Rectal smooth muscle tissue (tissue), 1 donor: ENCODE data around the gene CATSPER4.

ENCODE experiments used
- H3K27ac ChIP-seq: one replicate; pipeline ENCODE4 v1.7.0; 2013; ENCODE audit warnings: low read depth, low read length, inconsistent platforms
- H3K27me3 ChIP-seq: one replicate; pipeline ENCODE4 v1.7.0; 2013; ENCODE audit warnings: low read length; ENCODE audit not compliant: control insufficient read depth, insufficient read depth
- H3K36me3 ChIP-seq: one replicate; pipeline ENCODE4 v1.7.0; 2013; ENCODE audit warnings: low read length; ENCODE audit not compliant: control insufficient read depth, insufficient read depth
- H3K4me1 ChIP-seq: one replicate; pipeline ENCODE4 v1.7.0; 2013; ENCODE audit warnings: low read length; ENCODE audit not compliant: control insufficient read depth, insufficient read depth
- H3K4me3 ChIP-seq: one replicate; pipeline ENCODE4 v1.7.0; 2013; ENCODE audit warnings: low read length
- H3K9ac ChIP-seq: one replicate; pipeline ENCODE4 v1.7.0; 2013; ENCODE audit warnings: low read length

Gene CATSPER4

GRCh38 chr1:26158908-26159742, 31.3 kb upstream of the CATSPER4 start, which contains the start of gene FAM110D:
FAM110D (plus strand) TSS chr1:26159079; CDS start chr1:26161292, 2,213 bp downstream.
- Histone ChIP-seq H3K27me3 (peaks cover 10% of the 10 kb centered on the region), H3K36me3 (no peaks in the 10 kb centered on the region), H3K4me3 (peak within 1 kb of the TSS; percentile 22), H3K9ac (no peak within 1 kb of the TSS), H3K27ac (no peak within 1 kb of the TSS), H3K4me1 (peaks cover 3% of the 10 kb centered on the region)

GRCh38 chr1:26159743-26160039, 30.7 kb upstream of the CATSPER4 start:
- no peak overlapping the region for H3K27ac ChIP-seq
- H3K9ac ChIP-seq, result no peak overlapping the region
- no peak overlapping the region for H3K4me3 ChIP-seq
- peaks cover 10% of the 10 kb centered on the region for H3K27me3 ChIP-seq
- H3K36me3 ChIP-seq, result no peaks in the 10 kb centered on the region
- H3K4me1 ChIP-seq, result peaks cover 3% of the 10 kb centered on the region

- Histone ChIP-seq H3K4me3 (peak overlapping the region; percentile 54), H3K4me1 (peaks cover 3% of the 10 kb centered on the region), H3K27me3 (peaks cover 8% of the 10 kb centered on the region), H3K9ac (no peak overlapping the region), H3K27ac (no peak overlapping the region), H3K36me3 (no peaks in the 10 kb centered on the region)
Observed at GRCh38 chr1:26160527-26161414, 29.6 kb upstream of the CATSPER4 start.

GRCh38 chr1:26161415-26162219, 28.8 kb upstream of the CATSPER4 start:
- Histone ChIP-seq H3K9ac (peak overlapping the region; percentile 4), H3K36me3 (no peaks in the 10 kb centered on the region), H3K27me3 (no peaks in the 10 kb centered on the region), H3K4me3 (peak overlapping the region; percentile 54), H3K4me1 (peaks cover 3% of the 10 kb centered on the region), H3K27ac (no peak overlapping the region)

GRCh38 chr1:26162220-26162709, 28.1 kb upstream of the CATSPER4 start:
- Histone ChIP-seq H3K27me3 (no peaks in the 10 kb centered on the region), H3K36me3 (no peaks in the 10 kb centered on the region), H3K4me3 (peak overlapping the region; percentile 35), H3K27ac (no peak overlapping the region), H3K4me1 (peaks cover 3% of the 10 kb centered on the region), H3K9ac (no peak overlapping the region)

GRCh38 chr1:26163684-26164035, 26.7 kb upstream of the CATSPER4 start:
- no peak overlapping the region for H3K9ac ChIP-seq
- no peak overlapping the region for H3K27ac ChIP-seq
- no peaks in the 10 kb centered on the region for H3K36me3 ChIP-seq
- peaks cover 3% of the 10 kb centered on the region for H3K4me1 ChIP-seq
- peak overlapping the region; percentile 14 for H3K4me3 ChIP-seq
- no peaks in the 10 kb centered on the region for H3K27me3 ChIP-seq

- no peak overlapping the region for H3K9ac ChIP-seq
- H3K27me3 ChIP-seq, result no peaks in the 10 kb centered on the region
- no peaks in the 10 kb centered on the region for H3K36me3 ChIP-seq
- H3K4me3 ChIP-seq, result peak overlapping the region; percentile 54
- no peak overlapping the region for H3K27ac ChIP-seq
- peaks cover 3% of the 10 kb centered on the region for H3K4me1 ChIP-seq
Observed at GRCh38 chr1:26164036-26164860, 26.2 kb upstream of the CATSPER4 start.

- Histone ChIP-seq H3K27me3 (no peaks in the 10 kb centered on the region), H3K4me3 (no peak overlapping the region), H3K27ac (no peak overlapping the region), H3K36me3 (no peaks in the 10 kb centered on the region), H3K9ac (no peak overlapping the region), H3K4me1 (peaks cover 3% of the 10 kb centered on the region)
Observed at GRCh38 chr1:26164861-26165842, 25.2 kb upstream of the CATSPER4 start.

- Histone ChIP-seq H3K27ac (no peak overlapping the region), H3K4me3 (no peak overlapping the region), H3K27me3 (no peaks in the 10 kb centered on the region), H3K36me3 (no peaks in the 10 kb centered on the region), H3K9ac (no peak overlapping the region), H3K4me1 (peaks cover 5% of the 10 kb centered on the region)
Observed at GRCh38 chr1:26166719-26167281, 23.6 kb upstream of the CATSPER4 start.

GRCh38 chr1:26168410-26169197, 21.8 kb upstream of the CATSPER4 start, which contains the start of gene C1orf232:
C1orf232 (minus strand) TSS chr1:26168963; CDS start chr1:26168499, 464 bp downstream.
- Histone ChIP-seq H3K9ac (peak within 1 kb of the TSS; percentile 83), H3K27ac (peak within 1 kb of the TSS; percentile 56), H3K27me3 (no peaks in the 10 kb centered on the region), H3K4me3 (peak within 1 kb of the TSS; percentile 76), H3K36me3 (no peaks in the 10 kb centered on the region), H3K4me1 (peaks cover 5% of the 10 kb centered on the region)
